HG03378 (cell line): ENCODE measurements around the gene SCART1.

ENCODE experiments used
- ATAC-seq: cut with Tn5 transposase; IDR thresholded peaks from one replicate; pipeline ENCODE4 v1.9.1; 2021; ENCODE audit warnings: mild to moderate bottlenecking, moderate library complexity; ENCODE audit not compliant: unreplicated experiment

SCART1 gene

DNA sequence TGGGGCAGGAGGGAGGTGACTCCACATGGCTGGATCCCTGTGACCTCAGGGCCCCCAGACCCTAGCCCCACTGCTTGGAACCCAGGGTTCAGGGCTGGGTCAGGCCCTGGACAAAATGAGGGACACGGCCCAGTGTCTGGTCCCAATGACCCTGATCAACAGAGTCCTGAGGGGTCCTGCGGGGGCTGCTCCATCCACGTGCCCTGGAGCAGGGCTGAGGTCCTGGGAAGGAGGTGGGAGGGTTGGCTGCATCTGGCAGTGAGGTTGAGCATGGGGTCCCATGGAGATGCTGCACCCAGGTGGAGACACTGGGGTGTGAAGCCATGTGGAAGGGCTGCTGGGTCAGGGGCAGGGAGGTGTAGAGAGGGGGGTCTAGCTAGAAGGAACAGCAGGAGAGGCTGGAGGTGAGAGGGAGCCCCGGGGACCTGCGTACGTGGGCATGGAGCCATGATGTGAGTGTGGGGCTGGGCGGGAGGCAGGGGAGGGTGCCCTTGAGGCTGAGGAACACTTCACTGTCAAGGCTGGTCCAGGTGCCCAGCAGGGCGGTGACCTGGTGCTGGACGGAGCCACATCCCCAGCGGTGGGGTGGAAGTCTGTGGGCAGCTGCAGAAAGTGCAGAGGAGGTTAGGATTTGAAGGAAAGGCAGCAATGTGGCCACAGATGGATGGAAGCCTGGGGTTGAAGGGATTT is 604 bp downstream of the SCART1 start:
- no peak for ATAC-seq

DNA sequence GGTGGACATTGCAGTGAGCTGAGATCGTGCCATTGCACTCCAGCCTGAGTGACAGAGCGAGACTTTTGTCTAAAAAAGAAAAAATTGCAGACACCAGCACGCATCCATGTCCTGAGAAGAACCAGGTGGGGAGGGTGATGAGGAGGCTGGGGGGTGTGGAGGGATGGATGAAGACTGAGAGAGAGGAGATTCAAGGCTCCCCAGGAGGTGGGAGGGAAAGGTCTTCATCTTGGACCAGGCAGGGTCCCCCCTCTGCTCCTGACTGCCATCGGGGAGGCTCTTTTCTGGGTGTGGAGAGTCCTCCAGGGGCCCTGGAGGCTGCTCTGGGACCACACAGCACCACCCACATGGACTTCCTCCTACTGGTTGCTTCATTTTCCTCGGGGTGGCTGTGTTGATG is 1.5 kb downstream of the SCART1 start:
- no peak for ATAC-seq

DNA sequence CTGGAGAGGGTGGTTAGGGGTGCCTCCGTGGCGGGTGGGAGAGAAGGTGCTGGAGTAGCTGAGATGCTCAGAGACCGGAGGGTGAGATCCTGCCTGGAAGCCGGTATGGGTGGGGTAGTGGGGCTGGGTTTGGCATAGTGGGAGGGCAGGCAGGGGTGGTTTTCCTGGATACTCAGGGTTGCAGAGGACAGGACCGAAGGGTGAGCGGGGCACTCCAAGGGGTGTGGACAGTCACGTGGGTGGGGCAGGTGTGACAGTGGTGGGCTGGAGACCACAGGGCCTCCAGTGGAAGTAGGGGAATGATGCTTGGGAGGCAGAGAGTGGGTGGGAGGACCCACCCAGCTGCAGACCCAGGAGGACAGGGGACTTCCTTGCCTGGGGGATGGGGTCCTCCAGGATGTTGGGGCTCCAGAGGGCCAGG is 1.9 kb downstream of the SCART1 start:
- ATAC-seq = no peak

DNA sequence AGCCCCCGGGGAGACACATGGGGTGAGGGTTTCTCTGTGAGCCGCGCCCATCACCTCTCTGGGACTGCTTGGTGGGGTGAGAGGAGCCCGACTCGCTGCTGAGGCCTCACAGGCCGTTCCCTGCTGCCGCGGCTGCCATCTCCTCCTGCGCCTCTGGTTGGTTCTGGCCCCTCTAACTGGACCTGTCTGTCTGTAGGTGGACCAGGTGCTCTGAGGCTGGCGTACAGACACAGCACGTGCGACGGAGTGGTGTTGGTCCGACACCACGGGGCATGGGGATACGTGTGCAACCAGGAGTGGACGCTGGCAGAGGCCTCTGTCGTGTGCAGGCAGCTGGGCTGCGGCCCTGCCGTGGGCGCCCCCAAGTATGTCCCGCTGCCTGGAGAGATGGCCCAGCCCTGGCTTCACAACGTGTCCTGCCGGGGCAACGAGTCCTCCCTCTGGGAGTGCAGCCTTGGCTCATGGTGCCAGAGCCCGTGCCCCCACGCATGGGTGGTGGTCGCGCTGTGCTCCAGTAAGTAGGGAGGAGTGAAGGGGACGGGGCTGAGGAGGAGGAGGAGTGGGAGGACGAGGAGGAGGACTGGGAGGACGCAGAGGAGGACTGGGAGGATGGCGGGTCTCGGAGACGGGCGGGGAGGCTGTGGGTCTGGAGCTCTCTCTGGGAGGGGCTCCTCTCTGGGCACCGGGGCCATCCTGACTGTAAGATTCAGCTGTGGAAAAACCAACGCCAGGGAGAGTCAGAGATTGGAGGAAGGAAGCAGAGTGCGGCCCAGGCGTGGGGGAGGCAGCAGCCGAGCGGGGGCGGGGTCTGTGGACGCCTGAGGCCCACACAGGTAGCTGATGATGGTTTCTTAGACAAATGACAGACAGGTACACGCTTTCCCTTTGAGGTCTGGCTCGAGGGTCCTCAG is 2.6 kb downstream of the SCART1 start:
- no peak for ATAC-seq

DNA sequence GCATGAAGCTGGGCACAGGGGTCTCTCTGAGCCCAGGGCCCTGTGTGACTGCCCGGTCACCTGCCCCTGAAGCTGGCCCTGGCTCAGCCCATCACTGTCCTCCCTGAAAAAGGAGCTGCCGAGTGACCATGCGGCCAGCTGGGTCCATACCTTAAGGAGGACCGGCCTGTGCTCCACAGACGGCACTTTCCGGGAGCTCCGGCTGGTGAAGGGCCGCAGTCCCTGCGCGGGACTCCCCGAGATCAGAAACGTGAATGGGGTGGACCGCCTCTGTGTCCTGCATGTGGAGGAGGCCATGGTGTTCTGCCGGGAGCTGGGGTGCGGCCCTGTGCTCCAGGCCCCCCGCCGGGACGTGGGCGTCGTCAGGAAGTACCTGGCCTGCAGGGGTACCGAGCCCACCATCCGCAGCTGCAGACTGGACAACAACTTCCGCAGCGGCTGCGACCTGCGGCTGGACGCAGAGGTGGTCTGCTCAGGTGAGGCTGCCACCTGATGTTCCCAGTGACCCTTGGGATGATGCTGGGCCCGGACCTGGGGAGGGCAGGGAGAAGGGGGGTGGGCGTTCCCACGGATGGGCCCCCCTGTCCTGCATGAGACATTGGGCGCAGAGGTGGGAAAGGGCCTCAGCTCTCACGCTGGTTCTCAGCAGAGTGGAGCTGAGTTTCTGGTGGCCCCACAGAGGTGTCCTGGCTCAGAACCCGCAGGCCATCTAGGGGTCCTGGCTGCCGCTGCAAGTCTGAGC is 3.5 kb downstream of the SCART1 start:
- no peak for ATAC-seq

DNA sequence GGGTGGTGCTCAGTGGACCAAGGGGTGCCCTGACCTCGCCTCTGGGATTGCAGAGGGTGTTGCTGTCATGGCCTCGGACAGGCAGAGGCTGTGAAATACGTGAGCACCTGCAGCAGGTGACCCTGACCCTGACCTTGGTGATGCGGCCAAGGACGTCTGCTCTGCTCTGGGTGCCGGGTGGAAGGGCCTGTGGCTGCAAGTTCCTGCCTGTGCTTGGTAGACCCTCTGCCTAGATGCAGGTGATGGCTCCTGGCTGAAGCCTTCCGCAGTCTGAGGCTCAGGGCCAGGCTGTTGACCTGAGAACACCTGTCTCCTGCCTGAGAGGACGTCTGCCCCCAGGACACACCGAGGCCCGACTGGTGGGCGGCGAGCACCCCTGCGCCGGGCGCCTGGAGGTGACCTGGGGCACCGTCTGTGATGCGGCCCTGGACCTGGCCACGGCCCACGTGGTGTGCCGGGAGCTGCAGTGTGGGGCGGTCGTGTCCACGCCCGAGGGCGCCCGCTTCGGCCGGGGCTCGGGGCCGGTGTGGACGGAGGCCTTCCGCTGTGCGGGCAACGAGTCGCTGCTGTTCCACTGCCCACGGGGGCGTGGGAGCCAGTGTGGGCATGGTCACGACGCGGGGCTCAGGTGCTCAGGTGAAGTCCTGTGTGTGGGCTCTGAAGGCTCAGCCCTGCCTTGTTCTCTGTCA is 4.4 kb downstream of the SCART1 start:
- ATAC-seq = no peak

DNA sequence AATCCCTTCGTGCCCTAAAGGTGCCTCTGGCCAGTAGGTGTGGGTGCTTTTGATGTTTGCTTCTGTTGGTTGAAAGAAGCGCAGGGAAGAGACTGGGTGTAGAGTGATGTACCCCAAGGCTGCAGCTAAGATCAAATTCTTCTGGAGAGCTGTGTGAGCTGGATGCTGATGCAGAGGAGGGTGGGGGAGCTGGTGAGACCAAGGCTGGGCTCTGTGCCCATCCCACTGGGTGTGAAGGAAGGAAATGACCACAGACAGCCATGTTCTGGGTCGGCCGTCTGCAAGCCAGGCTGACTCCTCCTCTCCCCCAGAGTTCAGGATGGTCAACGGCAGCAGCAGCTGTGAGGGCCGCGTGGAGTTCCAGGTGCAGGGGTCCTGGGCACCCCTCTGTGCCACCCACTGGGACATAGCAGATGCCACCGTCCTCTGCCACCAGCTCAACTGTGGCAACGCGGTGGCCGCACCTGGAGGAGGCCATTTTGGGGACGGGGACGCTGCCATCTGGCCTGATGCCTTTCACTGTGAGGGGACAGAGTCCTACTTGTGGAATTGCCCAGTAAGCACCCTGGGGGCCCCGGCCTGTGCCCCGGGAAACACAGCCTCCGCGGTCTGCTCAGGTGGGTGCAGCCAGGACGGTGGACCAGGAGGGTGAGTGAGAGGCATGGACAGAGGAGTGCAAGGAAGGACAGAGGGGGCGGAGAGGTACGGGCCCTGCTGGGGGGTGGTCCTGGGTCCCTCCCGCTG is 5.1 kb downstream of the SCART1 start:
- no peak for ATAC-seq

DNA sequence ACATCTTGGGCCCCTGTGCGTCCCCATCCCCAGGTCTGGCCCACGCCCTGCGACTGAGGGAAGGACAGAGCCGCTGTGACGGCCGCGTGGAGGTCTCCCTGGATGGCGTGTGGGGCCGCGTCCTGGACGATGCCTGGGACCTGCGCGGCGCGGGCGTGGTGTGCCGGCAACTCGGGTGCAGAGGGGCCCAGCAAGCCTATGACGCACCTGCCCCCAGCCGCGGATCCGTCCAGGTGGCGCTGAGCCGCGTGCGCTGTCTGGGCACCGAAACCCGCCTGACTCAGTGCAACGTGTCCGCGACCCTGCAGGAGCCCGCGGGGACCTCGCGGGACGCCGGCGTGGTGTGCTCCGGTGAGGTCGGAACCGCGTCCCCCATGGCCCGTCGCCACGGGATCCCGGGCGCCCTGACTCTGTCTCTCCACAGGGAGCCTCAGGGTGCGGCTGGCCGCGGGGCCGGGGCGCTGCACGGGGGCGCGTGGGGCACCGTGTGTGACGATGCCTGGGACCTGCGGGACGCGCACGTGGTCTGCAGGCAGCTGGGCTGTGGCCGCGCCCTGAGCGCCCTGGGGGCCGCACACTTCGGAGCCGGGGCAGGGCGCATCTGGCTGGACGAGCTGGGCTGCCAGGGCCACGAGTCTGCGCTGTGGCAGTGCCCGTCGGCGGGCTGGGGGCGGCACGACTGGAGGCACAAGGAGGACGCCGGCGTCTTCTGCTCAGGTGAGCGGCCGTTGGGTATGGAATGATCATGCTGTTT is 5.9 kb downstream of the SCART1 start:
- no peak for ATAC-seq

DNA sequence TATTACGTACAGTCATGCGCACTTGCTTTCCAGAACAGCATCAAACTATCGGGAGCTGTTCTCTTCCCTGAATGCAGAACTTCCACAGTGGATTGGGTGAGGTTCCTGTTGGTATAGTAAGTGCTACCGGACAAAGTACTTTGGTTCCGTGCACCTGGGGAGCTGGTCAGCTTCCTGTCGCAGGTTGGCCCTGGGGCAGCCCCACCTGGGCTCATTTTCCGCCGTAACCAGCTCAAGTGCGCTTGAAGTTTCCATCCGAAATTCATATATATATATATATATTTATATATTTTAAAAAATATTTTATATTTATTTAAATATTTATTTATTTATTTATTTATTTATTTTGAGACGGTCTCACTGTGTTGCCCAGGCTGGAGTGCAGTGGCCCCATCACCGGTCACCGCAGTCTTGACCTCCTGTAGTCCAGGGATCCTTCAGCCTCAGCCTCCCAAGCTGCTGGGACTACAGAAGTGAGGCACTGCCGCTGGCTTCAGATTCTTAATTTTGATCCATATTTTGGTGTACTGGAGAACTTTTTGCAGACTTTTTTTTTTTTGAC is 6.5 kb downstream of the SCART1 start:
- ATAC-seq = no peak

DNA sequence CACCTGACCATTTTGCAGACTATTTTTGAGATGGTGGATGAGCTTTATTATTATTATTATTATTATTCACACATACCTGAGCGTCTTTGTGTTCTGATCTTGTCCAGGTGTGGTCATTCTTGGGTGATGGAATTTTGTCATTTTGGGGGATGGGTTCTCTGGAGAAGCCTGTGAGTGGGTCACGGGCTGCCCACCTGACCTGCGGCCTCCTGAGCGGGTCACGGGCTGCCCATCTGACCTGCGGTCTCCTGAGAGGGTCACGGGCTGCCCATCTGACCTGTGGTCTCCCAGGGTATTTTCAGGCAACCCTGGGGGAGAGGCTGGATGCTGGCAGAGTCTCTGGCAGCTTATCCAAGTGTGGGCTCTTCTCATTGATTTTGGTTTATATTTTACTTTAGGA is 7.3 kb downstream of the SCART1 start:
- ATAC-seq = no peak

DNA sequence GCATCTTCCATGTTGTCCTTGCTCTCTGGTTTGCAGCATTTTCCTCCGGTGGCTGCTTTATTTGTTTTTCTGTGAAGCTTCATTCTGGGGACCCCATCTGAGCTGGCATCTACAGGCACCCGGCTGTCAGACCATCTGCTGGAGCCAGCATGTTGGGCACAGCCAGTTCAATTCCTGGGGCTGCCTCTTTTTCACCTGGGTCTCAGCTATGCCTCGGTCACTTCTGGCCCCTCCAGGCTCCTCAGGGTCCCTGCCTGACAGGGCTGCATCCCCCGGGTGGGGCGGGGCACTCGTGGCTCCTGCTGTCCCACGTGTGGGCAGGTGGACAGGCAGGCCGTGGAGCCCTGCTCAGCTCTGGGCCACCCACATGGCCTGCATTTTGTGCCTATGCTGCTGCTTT is 8.1 kb downstream of the SCART1 start:
- ATAC-seq = no peak

DNA sequence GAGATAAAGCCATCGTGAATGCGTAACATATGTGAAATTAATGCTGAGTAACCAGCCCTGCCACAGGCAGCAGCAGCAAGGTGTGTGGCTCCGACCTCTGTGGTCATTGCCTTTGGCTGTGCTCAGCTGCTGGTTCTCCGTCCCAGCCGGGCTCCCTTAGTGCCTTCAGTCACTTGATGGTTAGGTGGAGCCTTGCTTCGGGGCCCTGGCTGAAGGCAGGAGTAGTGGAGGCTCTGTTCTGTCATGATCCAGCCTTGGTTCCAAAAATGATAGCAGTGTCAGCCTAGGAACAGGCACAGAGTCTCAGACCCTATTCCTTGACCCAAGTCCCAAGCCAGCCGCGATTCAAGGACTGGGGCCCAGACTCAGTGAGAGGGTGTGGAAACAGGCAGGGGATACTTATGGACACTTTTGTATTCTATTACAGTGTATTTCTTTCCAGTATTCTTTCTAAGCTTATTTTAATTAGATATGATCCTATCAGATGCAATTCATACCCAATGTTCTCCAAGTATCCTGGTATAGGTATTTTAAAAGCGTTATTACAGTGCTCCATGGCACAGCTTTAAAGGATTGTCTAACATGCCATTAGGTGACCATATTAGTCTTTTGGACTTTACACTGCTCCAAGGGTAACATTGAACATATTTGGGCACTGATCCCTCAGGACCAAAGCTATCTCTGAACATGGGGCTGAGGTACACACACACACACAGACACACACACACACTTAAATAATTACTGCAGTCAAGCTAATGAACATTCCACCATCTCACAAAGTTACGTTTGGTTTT is 9.0 kb downstream of the SCART1 start:
- ATAC-seq = no peak

DNA sequence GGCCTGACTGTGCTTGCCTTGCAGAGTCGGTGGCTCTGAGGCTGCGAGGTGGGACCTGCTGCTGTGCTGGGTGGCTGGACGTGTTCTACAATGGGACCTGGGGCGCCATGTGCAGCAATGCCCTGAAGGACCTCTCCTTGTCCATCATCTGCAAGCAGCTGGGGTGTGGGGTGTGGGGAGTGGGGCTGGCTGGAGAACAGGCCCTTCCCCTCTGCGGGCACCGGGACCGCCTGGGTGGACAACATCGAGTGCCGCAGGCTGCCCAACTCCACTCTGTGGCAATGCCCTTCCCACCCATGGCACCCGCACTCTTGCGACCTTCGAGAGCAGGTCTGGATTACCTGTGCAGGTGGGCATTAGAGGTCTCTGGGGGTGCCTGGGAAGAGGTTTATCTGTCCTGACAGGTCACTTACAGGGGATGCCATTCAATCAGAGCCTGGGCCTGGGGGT is 10.9 kb downstream of the SCART1 start:
- no peak for ATAC-seq

DNA sequence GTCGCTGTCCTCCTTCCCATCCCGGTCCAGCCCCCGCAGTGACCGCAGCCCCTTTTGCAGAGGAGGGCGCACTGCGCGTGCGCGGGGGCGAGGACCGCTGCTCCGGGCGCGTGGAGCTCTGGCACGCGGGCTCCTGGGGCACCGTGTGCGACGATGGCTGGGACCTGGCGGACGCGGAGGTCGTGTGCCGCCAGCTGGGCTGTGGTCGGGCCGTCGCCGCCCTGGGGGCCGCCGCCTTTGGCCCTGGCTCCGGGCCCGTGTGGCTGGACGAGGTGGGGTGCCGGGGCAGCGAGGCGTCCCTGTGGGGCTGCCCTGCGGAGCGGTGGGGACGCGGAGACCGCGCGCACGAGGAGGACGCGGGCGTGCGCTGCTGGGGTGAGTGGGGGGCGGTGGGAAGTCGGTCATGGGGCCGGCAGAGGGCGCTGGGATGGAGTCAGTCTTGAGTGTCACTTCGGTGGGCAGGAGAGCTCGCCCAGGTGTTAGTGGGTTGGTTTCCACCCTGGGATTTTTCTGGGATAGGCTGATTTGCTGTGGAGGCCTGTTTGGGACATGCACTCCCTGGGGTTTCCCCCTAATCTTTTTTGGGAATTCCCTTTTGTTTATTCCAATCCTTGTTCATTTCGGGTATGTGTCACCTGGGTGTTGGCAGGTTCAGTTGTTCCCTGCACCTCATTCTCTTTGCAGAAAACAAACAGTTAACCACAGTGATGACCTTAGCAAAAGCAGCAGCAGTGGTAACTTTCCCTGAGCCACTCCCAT is 11.6 kb downstream of the SCART1 start:
- ATAC-seq = no peak

DNA sequence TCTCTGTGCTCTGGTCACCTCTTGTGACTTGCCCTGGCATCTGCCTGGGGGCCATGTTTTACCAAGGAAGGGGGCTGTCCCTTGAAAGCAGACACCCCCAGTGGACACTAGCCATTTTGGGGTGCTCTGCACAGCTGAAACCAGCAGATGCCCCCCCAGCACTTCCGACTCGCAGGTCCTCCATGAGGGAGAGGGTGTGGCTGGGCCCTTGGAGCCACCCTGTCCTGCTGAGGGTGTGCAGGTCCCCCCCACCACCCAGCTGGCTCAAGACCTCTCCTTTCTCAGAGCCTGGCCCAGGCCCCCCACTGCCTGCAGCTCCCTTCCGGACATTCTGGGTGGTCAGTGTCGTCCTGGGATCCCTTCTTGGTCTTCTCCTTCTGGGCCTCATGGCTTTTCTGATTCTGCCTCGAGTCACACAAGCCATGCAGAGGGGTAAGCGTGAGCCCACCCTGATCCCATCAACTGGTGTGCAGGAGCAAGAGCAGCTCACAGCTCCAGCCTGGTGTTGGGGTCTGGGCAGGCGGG is 12.3 kb downstream of the SCART1 start:
- no peak for ATAC-seq

DNA sequence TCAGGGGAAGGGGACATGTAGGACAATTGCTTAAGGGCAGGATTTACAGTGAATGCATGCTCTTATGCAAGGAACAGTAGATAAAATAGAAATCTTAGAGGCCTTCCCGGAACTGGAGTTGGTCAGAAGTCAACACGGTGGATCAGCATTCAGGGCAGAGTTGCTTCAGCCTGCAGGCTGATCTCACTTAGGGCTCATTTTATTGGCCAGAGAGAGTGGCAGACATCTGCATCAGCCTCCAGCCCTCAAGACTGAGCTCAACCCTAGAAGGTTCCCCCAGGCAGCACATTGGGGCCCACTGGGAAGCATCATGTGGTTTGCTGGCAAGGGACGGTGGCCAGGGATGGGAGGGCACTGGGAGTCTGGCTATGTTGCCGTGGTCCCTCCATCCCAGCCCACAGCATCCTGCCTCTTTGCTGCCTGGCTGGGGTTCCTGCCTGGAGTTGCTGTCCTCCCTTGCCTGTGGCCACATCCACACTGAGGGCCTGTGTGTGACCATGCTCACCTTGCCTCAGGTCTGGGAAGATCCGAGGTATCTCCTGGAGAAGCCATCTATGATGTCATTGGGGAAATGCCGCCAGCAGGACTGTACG is 13.0 kb downstream of the SCART1 start:
- no peak for ATAC-seq

DNA sequence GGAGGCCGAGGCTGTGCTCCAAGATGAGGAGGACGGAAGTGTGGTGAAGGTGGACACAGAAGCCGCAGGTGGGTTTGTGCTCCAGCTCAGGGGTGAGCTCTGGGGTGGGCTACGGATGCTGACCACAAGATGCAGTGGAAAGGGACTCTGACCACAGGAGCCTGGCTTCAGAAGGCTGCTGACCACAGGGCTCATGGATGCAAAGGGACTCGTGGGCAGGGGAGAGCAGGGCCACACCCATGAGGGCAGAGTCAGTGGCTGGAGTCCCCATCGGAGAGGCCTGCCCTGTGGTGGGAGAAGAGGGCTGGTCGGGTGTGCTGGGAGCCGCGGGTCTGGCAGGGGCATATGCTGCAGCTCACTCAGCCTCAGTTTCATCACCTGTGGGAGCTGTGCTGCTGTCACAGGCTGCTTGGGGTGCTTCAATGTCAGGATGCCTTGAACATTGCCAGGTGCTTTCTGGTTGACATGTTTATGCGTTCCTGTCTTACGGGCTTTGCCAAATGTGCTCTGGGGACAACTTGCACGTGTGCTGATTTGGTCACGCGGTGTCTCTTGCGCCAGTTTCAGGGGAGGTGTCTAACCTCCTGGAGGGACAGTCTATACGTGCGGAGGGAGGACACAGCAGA is 13.7 kb downstream of the SCART1 start:
- no peak for ATAC-seq
